Activated CD8-positive, alpha-beta memory T cell treated with anti-CD3 and anti-CD28 coated beads, Interleukin-2, amount 50 U/mL, for 48 hours (primary cell): ENCODE results near the gene KPNA2.
"Not testable (repeated sequence)": the region's sequence is repeated elsewhere in the genome, so short reads cannot be mapped to it uniquely, and the experiment has no call there.

Source experiments
- DNase-seq: peaks from one replicate; pipeline ENCODE4 v3.0.0-alpha.2; 2020

KPNA2 gene

DNA sequence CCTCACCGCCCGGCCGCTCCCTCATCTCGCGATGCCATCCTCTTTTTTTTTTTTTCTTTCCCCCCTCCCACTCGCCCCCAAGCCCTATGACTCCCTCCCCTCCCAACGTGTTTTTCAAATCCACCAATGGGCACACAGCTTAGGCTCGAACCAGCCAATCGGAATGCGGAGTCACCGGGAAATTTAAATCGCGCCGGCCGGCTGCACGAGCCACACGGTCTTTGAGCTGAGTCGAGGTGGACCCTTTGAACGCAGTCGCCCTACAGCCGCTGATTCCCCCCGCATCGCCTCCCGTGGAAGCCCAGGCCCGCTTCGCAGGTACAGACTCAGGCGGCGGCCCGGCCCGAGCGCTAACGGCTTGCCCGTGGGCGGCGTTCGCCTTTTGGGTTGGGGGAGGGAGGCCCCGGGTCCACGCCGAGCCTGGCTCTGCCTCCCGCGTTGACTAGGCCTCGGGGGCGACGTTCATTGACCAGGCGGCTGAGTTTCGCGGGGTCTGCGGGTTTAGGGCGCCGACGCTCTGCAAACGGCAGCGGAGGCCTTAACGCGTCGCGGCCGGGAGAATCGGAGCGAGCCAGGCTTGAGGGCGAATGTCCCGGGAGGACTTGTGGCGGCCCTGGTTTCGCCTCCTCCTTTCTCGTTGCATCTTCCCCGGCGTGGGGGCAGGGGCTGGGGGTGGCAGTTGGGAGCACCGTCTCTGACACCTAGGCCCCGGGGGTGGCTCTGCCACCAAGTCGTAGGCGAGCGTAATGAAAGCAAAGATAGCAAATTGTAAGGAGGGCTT, at the start of gene KPNA2:
Gene KPNA2 (plus strand): TSS at position 213 of the 781 bp plus-strand sequence. CDS start 1,398 bp downstream, outside the sequence.
- peak; percentile 93 for DNase-seq

DNA sequence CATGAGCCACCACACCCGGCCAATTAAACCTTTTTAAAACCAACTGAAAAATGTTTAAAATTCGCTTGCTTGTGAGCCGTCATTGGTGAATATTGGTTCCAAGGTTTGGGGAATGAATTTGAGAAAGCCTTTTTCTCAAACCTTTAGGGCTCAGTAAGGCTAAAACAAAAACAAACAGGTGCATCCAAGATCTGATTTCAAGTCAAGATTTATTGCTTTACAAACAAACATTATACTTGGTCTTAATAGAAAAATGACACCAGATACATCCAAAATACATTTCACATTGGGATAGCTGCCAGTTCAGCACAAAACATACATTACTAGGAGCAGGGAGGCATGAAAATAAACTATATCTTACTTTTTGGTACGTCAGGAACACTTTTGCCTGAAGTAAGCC, 44.6 kb upstream of the KPNA2 start:
- DNase-seq: no peak

DNA sequence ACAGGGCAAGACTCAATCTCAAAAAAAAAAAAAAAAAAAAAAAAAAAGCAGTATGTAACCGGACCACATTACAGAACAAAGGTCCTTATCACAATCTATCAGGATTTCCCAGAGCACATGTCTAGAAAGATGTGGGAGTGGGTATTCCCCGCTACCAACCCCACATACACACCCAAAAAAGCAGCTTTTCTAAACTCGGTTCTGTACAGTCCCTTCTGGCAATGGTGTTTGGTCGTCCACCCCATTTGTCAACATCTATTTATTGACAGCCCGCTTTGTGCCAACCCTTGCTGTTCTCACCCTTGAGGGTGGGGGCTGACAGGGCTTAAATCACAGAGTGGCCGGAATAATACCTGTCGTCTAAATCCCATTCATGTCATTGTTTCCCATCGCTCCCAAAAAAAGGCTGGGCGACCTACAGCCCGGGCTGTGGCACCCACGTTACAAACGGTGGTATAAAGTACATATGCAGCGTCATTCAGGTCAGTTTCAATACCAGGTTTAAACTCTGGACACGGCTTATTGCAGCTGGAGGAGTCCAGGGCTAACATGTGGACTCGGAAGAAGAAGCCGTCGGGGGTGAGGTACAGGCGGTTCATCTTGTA, 42.9 kb upstream of the KPNA2 start:
- DNase-seq: no peak

DNA sequence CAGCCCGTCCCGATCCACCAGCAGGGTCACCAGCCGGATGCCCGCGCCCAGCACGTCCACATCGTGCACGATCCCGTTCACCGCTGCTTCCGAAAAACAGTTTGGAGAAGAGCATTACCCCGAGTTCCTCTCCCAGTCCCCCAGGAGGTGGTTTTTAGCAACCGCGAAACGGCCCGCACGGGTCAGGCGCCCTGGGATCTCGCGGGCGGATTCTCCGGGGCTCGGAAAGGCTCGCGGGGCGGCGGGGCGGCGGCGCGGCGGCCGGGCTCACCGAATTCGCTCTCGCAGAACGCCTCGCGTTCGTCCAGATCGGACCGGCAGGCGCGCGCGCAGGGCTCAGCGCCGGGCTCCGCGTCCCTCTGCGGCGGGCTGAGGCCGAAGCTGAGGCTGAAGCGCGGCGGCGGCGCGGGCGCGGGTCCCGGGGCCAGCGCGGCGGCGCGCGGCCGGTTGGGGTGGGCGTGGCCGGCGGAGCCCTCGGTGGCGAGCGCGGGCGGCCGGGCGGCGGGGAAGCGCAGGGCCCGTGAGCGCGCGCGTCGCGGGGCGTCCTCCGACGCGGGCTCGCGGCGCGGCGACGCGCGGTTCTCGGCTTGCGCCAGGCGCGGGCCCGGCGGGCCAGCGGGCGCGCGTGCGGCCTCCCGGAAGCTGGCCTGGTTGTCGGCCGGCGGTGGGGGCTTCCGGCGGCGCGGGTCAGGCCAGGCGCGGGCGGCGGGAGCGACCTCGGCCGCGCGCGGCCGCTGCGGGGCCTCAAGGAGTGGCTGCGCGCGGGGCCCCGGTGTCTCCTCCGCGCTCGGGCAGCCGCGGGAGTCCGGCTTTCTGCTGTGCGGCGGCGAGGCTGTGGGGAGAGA, 42.2 kb upstream of the KPNA2 start:
- peak; percentile 87 for DNase-seq

DNA sequence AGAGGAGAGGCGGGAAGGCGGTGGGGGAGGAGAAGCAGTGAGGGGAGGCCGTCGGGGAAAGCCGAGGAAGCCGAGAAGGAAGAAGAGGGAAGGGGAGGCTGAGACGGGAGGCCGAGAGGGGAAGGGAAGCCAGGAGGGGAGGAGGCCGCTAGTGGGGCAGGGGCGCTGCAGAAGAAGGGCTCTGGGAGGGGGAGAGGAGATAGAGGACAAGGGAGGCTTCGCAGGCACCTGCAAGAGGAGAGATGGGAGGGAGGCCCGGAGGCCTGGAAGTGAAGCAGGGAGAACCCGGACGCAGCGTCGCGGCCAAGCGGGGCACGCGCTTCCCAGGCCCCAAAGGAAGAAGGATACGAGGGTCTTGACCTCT, 41.6 kb upstream of the KPNA2 start:
- no peak for DNase-seq

DNA sequence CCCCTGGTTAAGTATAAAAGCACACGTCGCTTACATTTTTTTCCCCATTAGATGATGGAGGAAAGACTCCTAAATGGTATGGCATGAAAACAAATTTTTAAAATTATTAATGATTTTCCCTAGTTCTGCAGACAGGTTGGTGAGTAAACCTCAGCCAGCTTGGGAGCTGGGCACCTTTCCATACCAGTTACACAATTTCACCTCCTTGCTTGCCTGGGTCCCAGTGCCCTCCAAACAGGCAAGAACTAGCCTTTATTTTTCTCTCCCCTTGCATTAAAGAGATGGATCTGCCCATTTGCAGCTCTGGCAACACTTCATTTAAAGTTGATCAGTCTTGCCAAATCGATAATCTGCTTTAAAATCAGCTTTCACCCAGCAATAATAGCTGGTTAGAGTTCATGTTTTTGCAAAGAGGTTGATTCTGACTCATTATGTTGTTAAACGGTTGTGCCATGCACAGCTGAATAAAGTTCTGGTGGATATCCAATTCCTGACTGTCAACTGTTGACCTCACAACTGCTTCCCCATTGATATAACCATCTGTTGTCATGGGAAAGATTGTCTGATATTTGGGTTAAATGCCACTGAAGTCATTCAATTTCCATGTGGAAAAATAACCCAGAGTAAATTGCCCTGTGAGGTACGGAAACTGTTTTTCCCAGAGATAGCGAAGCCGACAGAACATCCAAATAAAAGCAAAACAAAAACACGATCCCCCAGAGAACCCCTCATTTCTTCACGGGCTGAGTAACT, 40.5 kb upstream of the KPNA2 start:
- DNase-seq: no peak

DNA sequence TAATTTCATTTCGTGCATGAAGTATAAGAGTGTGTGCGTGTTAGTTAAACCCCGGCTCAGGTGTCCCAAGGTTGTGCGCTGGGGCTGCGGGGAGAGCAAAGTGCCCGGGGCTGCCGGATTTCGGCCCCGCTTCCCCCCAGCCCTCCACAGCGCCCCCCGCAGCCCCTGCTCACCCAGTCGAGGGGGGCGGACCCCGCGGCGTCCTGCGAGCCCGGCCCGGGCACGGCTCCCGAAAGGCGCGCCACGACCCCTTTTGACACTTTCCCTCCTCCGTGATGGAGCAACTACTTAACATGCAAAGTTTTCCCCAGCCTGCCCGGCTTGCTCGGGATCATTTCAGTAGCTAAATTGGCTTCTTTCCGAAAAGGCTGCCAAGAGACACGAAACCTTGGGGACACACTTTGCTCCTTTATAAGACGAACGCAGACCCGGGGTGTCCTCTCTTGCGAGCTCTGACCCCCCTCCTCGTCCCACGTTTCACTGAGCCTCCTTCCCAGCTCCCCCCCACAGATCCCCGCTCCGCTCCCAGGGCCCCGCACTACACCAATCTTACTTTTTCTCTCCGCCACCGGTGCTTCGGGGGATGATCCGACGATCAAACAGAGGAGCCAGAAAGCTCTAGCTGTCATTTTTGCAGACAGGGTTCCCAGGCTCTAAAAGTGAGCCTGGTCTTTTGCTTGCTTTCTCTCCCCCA, 39.8 kb upstream of the KPNA2 start:
- peak; percentile 64 for DNase-seq

DNA sequence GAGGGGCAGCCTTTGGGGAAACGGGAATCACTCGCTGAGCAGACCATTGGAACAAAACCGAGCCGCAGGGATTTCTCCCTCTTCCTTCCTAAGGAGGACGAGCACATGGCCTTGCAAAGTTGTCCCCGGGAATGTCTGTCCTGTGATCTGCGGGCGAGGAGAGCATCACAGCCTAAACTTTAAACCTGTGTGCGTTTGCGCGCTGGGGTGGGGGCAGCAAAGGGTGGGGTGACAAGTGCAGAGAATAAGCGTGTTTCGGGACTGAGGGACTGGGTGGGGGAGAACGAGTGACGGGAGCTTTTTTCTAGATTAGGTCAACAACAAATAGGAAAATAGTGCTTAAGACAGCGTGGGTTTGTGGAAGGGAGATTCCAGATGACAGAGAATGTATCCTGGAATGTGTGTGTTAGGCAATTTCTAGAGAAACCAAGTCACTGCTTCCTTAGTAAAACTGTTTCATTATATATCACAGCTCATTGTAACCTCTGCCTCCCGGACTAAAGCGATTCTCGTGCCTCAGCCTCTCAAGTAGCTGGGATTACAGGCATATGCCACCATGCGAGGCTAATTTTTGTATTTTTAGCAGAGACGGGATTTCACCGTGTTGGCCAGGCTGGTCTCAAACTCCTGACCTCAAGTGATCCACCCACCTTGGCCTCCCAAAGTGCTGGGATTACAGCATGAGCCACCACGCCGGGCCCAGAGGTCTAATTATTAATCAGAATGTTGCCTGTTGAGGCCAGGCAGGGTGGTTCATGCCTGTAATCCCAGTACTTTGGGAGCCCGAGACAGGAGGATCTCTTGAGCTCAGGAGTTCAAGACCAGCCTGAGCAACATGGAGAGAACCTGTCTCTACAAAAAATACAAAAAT, 39.0 kb upstream of the KPNA2 start, which contains the start of gene C17orf58:
Gene C17orf58 (minus strand): TSS at position 169 of the 871 bp plus-strand sequence. CDS start 271 bp downstream, outside the sequence.
- peak; percentile 67 for DNase-seq

DNA sequence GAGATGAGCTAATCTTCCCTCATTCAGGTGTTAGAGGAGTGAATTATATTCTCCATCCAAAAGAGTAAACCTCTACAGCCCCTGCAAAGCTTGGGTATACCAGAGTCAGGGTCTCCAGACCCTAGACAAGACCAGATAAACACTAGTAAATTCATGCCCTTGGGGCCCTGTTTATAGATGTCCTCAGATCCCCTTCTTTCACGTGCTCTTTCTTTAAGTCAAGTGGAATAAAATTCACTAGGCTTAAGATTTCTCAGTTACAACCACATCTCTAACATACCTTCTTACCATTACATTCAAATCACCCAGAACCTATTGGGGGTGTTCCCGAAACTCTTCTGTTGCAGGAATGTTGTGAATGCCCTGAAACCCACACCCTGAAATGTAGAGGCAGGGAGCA, 37.1 kb upstream of the KPNA2 start:
- no peak for DNase-seq

DNA sequence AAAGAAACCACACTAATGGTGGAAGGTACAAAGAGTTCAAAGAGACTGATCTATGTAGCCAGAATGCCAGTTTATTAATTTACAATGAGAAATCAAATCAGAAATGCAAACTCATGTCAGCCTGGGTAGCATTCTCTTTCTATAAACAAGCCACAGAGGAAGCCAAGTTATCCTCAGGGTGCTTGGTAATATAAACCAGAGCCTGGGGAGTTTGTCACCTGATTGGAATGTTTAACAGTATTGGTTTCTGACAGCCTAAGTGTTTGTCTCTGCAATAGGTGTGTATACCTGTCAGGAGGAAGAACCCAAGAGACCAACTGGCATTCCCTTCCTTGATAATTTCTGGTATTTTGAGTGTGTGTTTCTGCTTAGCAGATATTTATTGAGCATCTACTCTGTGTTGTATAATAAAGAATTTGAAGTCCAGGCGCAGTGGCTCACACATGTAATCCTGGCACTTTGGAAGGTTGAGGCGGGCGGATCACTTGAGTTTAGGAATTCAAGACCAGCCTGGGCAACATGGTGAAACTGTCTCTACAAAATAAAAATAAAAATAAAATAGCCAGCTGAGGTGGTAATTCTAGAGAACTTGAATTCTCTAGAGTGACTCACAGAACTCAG, 36.1 kb upstream of the KPNA2 start:
- no peak for DNase-seq

DNA sequence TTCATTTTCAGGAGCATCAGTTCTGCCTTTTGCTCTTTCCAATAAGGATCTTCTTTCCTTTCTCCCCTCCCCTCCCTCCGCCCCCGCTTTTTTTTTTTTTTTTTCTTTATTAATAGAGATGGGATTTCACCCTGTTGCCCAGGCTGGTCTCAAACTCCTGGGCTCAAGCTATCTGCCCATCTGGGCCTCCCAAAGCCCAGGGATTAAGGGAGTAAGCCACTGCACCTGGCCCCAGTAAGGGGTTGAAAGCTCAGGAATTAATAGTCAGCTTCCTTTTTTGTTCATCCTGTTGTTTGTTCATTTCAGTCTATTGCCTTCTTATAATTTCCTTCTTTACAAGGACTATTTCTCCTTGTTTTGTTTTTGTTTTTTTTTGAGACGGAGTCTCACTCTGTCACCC, 31.3 kb upstream of the KPNA2 start:
- DNase-seq: no peak

DNA sequence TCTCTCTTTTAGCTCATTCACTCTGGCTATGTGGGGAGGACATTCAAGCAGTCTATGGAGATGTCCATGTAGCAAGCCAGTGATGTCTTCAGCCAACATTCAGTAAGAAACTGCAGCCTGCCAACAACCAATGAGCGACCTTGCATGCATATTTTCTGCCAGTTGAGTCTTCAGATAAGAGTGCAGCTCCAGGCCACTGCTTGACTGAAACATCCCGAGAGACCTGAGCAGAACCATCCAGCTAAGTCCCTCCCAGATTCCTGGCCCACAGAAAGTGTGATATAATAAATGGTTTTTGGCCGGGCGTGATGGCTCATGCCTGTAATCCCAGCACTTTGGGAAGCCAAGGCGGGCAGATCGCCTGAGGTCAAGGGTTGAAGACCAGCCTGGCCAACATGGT, 28.7 kb upstream of the KPNA2 start:
- no peak for DNase-seq

DNA sequence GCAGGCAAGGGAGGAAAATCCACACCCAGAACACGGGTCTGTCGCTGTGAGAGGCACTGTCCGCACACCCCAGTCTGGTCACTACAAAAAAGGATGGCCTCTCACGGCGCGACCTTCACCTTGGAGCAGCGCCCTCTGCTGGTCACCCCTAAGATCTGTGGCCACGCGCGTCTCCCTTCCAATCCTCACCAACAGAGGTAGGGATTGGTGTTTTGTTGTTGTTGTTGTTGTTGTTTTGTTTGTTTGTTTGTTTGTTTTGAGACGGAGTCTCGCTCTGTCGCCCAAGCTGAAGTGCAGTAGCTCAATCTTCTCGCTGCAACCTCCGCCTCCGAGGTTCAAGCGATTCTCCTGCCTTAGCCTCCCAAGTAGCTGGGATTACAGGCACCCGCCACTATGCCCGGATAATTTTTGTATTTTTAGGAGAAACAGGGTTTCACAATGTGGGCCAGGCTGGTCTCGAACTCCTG, 24.3 kb upstream of the KPNA2 start:
- DNase-seq: peak; percentile 94

DNA sequence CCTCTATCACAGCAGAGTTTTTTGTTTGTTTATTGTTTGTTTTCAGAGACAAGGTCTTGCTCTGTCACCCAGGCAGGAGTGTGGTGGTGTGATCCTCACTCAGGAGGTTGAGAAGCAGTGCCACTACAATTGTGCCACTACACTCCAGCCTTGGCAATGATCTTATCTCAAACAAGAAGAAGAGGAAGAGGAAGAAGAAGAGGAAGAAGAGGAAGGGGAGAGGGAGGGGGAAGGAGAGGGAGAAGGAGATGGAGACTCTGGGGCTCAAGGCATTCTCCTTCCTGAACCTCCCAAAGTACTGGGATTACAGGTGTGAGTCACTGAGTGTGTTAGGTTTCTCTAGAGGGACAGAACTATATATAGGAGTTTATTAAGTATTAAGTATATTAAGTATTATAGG, 22.1 kb upstream of the KPNA2 start:
- no peak for DNase-seq

DNA sequence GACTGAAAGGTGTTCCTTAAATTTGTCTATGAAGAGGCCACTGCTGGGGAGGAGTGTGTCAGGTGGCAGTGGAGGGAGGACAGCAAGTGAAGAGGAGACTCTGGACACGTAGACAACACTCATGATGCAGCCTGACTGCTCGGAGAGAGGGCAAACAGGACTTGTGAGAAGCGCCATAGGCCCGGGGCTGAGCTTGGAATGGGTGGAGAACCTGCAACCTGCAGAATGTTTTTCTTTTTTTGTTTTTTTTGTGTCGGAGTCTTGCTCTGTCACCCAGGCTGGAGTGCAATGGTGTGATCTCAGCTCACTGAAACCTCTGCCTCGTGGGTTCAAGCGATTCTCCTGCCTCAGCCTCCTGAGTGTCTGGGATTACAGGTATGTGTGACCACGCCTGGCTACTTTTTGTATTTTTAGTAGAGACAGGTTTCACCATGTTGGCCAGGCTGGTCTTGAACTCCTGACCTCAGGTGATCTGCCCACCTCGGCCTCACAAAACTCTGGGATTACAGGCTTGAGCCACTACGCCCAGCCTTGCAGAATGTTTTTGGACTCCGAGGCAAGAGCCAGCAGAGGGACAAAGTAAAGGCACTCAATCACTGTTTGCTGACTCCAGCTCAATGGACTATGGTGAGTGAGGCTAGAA, 20.3 kb upstream of the KPNA2 start:
- no peak for DNase-seq

DNA sequence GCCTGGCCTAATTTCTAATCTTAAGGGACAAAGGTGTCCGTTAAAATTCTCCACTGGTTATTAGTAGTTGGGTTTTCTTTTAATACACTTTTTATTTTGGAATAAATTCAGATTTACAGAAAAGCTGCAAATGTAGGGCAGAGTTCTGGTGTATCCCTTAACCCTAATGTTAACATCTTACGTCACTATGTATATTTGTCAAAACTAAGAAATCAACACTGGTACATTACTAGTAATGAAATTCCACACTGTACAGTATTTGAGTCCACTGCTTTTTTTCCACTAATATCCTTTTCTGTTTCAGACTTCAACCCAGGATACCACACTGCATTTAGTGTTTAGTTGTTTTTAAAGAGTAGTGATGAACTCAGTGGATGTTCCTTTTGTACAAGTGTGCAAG, 18.7 kb upstream of the KPNA2 start:
- DNase-seq: no peak

DNA sequence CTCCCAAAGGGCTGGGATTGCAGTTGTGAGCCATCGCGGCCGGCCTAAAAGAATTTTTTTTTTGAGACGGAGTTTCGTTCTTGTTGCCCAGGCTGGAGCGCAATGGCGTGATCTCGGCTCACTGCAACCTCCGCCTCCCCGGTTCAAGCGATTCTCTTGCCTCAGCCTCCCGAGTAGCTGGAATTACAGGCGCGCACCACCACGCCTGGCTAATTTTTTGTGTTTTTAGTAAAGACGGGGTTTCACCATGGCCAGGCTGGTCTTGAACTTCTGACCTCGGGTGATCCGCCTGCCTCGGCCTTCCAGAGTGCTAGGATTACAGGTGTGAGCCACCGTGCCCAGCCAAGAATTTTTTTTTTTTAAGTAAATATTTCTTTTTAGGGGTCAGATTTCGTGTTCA, 17.0 kb upstream of the KPNA2 start:
- not testable (repeated sequence) for DNase-seq

DNA sequence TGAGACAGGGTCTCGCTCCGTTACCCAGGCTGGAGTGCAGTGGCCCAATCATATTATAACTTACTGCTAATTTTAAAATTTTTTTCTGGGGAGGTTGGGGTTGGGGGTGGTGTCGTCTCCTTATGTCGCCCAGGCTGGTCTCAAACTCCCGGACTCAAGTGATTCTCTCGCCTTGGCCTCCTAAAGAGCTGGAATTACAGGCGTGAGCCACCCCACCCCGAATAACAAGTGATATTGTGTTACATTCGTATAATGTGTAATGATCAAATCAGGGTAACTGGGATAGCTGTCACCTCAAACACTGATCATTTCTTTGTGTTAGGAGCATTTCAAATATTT, 16.2 kb upstream of the KPNA2 start:
- DNase-seq: no peak

DNA sequence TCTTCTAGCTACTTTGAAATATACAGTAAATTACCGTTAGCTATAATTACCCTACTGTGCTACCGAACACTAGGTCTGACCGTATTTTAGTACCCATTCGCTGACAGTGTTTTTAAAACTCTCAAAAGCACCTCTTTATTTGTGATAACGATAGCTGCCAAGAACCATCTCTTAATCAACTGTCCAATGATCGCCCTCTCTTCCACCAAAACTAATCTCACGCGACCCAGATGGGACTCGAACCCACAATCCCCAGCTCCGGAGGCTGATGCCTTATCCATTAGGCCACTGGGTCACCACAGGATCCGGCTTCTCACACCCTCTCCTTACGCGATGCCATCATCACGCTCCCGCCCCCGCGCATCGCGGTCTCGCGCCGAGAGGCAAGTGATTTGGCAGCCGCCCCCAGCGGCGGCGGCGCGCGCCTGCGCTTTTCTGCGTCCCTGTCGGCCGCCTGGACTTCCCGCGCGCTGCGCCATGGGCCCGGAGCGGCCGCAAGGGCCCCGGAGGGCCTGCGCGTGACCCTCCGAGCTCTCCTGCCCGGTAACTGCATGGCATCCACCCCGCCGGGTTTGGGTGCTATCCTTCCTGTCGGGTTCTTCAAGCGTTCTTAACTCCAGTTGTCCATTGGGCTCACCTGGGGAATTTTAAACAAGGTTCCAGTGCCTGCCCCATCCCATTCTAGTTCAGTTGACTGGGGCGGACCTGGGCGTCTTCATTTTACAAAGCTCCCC, 15.7 kb upstream of the KPNA2 start:
- peak; percentile 100 for DNase-seq

DNA sequence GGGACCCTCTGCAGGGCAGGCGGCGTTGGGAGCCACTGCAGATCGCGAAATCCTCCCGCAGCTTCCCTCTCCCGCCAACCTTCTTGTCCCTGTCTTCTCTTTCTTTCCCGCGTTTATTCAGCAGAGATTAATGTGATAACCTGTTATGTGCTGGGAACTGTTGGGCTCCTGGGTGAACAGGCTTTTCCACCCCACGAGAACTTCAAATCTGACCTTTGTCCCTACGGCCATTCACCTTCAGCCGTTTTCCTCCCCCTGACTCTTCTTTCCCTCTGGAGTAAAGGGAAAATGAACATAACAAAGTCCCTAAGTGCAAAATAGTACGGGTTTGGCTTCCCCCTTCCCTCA, 15.2 kb upstream of the KPNA2 start:
- no peak for DNase-seq
